Colonic mucosa (tissue), 4 donors: Measurements from ENCODE around the gene ARSI. TPM values are rescaled to one million over a fixed set of nuclear protein-coding genes. Genes with fewer than 3 reads are reported as not detected.

Experiments
- DNase-seq: peaks from one replicate; pipeline ENCODE4 v3.0.0-alpha.2; 2020
- H3K27ac ChIP-seq: fragments of 200-600 bp; one replicate; pipeline ENCODE4 v1.8.0; 2021
- H3K27me3 ChIP-seq: fragments of 200-600 bp; one replicate; pipeline ENCODE4 v1.8.0; 2021
- H3K36me3 ChIP-seq: fragments of 200-600 bp; one replicate; pipeline ENCODE4 v1.8.0; 2021
- H3K4me1 ChIP-seq: fragments of 200-600 bp; one replicate; pipeline ENCODE4 v1.8.0; 2021; ENCODE audit warnings: mild to moderate bottlenecking
- H3K4me3 ChIP-seq: fragments of 200-600 bp; one replicate; pipeline ENCODE4 v1.8.0; 2021
- H3K9ac ChIP-seq, 2 donors: one replicate each; pipeline ENCODE4 v1.7.0; 2013; ENCODE audit warnings: control low read depth in 2 of 2, low read depth in 2 of 2, low read length in 2 of 2
- H3K9me3 ChIP-seq: fragments of 200-600 bp; one replicate; pipeline ENCODE4 v1.8.0; 2021
- intact Hi-C: fragments of 100-400 bp; cut with DNase I; formaldehyde crosslinking; loops from one replicate; pipeline ENCODE4 v1.14.1; 2022
- total RNA-seq, 2 donors: library from RNA; stranded (reverse); fragmentation: NEBNext Ultra II Directional in 1 of 2; extraction: Animal tissue kit (Norgen Biotek cat#: 25700) in 1 of 2; gene quantifications; one replicate each; pipeline ENCODE4 v1.2.1, GENCODE V29; 2021
- TF ChIP-seq, protein P1 (sequence below): fragments of 200-600 bp; IDR thresholded peaks from one replicate; pipeline ENCODE4 v1.8.0; 2022; ENCODE audit warnings: antibody characterized with exemption, mild to moderate bottlenecking
- donor health status: healthy.
- donor health status: DM: no; HTN: no; CAD: no.
- donor health status: DM: no; HTN: no; CAD: no.

ARSI gene
- total RNA-seq, result under 1 TPM; 0.17 to 0.69 TPM

DNA sequence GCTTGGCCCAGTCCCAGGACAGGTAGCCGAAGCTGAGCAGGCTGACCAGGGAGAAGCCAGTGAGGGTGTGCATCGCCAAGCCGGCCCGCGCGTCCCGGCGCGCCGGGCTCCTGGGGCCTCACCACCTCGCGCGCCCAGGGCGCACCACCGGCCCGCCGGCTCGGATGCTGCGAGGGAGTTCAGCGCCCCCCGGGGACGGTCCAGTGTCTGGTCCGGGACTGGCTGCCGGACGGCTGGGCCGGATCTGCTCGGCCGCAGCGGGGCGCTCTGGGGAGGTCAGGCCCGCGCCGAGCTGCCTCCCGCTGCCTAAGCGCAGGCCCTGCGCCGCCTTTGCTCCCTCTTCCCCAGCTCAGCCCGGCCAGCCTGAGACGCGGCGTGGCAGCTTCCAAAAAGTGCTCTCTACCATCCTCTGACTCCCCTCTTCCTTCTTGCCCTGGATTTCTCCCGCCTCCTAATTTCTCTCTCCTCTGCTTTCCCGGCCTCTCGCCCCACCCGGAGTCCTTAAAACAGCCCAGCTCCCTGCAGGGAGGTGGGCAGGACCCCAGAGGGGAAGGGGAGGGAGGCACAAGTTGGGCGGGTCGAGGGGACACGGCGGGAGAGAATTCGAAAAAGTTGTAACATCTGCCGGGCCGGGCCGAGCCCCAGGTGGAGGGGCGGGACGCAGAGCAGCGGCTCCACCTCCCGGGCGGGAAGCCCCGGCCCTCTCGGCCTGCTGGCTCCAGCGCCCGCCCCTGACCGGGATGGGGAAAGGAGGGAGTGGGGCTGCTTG lies at the start of gene ARSI:
TSS of gene ARSI (minus strand) at position 605 of the 769 bp plus-strand sequence. CDS start at position 73, 532 bp downstream.
- Histone ChIP-seq H3K36me3 (no peaks in the 10 kb centered on the region), H3K9ac (peak within 1 kb of the TSS in 1 of 2 donors; percentile 54), H3K4me3 (no peak within 1 kb of the TSS), H3K27ac (peak within 1 kb of the TSS; percentile 19), H3K9me3 (no peaks in the 10 kb centered on the region), H3K27me3 (peaks cover 16% of the 10 kb centered on the region), H3K4me1 (no peaks in the 10 kb centered on the region)
- DNase-seq, result peak; percentile 42
- TF ChIP-seq, protein P1, sequence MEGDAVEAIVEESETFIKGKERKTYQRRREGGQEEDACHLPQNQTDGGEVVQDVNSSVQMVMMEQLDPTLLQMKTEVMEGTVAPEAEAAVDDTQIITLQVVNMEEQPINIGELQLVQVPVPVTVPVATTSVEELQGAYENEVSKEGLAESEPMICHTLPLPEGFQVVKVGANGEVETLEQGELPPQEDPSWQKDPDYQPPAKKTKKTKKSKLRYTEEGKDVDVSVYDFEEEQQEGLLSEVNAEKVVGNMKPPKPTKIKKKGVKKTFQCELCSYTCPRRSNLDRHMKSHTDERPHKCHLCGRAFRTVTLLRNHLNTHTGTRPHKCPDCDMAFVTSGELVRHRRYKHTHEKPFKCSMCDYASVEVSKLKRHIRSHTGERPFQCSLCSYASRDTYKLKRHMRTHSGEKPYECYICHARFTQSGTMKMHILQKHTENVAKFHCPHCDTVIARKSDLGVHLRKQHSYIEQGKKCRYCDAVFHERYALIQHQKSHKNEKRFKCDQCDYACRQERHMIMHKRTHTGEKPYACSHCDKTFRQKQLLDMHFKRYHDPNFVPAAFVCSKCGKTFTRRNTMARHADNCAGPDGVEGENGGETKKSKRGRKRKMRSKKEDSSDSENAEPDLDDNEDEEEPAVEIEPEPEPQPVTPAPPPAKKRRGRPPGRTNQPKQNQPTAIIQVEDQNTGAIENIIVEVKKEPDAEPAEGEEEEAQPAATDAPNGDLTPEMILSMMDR, result no peak
- intact Hi-C loops, result no loop called here

DNA sequence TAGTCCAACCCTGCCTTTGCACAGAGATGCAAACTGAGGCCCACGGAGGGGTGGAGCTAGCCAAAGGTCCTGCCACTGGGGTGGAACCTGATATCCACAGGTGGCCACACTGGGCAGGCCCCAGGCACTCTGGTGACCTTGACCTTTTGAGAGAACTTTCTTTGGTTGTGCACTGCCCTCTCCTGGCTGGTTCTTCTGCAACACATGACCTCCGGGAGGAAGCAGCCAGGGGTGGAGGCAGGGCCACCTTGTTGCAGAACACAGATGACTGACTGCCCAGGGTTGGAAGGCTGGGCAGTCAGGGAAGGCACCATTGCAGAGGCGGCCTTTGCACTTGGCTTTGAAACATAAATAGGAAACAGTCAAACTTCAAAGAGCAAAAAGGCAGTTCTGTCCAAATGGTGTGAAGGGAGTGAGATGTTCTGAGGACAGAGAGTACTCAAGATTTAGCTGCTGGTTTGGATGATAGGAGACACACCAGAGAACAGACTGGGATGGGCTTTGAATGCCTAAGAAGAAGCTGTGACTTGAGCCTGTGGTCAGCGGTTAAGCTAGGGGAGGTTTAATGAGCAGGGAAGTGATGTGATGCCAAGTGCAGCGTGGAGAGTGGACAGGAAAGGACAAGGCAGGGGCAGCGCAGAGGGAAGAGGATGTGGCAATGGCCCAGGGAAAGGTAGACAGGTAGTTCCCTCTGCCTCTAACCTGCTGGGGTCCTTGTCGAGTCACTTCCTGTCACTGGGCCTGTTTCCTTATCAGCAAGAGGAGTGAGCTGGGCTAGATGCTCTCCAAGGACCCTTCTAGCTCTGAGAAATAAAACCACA lies 48.0 kb upstream of the ARSI start:
- no peaks in the 10 kb centered on the region for H3K27me3 ChIP-seq
- H3K36me3 ChIP-seq, result no peaks in the 10 kb centered on the region
- H3K9ac ChIP-seq, result no peak overlapping the region
- TF ChIP-seq, protein P1, result peak; percentile 25
- intact Hi-C loops, result no loop called here
- DNase-seq, result peak; percentile 89
- no peak overlapping the region for H3K4me3 ChIP-seq
- H3K9me3 ChIP-seq, result no peaks in the 10 kb centered on the region
- peak overlapping the region; percentile 7 for H3K27ac ChIP-seq
- H3K4me1 ChIP-seq, result peaks cover 8% of the 10 kb centered on the region

DNA sequence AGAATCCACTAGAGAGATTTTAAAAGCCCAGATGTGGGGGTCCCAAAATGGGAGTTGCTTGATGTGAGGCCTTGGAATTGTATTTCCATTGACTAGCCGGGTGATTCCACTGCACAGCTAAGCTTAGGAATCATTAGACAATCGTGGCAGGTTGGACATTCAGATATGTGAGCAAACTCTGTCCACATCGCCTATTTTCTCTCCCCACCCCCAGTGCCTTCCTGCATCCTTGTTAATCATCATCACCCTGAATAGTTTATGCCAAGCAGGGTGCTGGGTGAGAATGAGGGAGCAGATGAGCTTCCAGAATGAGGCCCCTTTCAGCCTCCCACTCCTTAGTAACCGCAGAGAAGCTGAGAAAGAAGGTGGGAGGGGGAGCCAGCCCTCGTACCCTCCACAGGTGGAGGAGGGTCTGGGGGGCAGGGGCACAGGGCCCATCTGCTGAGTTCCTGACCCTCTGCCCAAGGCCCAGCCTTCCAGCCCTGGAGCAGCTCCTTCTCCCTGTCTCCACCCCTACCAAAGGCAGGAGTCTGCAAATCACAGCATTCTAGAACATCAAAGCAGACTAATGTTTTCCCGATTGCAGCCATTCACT lies 47.1 kb upstream of the ARSI start:
- Histone ChIP-seq H3K4me3 (no peak overlapping the region), H3K4me1 (peaks cover 8% of the 10 kb centered on the region), H3K36me3 (no peaks in the 10 kb centered on the region), H3K27me3 (no peaks in the 10 kb centered on the region), H3K27ac (no peak overlapping the region), H3K9me3 (no peaks in the 10 kb centered on the region), H3K9ac (no peak overlapping the region)
- DNase-seq, result no peak
- intact Hi-C loops, result no loop called here
- TF ChIP-seq, protein P1, result no peak

DNA sequence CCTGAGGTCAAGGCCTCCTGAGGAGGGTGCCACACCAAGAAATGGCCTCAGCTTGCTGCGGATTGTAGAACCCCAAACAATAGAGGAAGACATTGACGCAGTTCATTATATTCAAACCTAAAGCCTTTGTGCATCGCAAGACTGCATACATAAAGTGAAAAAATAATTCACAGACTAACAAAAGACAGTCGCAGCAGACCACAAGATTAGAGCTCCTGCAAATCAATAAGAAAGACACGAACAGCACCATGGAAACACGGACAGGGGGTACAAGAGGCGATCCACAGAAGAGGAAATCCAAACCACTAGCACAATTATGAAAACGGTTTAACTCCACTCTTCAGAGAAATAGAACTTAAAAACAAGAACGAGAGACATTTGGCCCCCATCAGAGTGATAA lies 44.7 kb upstream of the ARSI start:
- Histone ChIP-seq H3K36me3 (no peaks in the 10 kb centered on the region), H3K27me3 (no peaks in the 10 kb centered on the region), H3K27ac (no peak overlapping the region), H3K4me1 (peaks cover 8% of the 10 kb centered on the region), H3K9ac (no peak overlapping the region), H3K4me3 (no peak overlapping the region), H3K9me3 (no peaks in the 10 kb centered on the region)
- no peak for DNase-seq
- TF ChIP-seq, protein P1, result no peak
- intact Hi-C loops, result no loop called here

DNA sequence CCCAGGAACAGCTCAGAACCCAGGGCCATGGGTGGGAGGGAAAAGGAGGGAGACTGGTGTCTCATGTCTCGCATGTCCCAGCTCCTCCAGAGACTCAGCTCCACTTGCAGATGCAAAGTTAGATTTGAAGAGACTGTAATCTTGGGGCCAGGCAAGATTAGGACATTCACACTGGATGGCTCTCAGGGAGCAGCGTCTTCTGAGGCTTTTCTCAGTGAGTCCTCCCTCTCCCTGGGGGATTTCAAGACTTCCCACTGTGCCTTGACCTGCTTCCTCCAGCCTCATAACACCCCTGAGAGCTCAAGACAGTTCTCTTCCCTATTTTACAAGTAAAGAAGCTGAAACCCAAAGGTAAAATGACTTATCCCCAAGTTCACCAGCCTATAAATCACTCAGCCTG lies 44.3 kb upstream of the ARSI start:
- Histone ChIP-seq H3K4me1 (peaks cover 8% of the 10 kb centered on the region), H3K36me3 (no peaks in the 10 kb centered on the region), H3K27ac (no peak overlapping the region), H3K4me3 (no peak overlapping the region), H3K27me3 (no peaks in the 10 kb centered on the region), H3K9me3 (no peaks in the 10 kb centered on the region), H3K9ac (no peak overlapping the region)
- DNase-seq, result no peak
- TF ChIP-seq, protein P1, result no peak
- intact Hi-C loops, result no loop called here
